Peyer's patch (tissue), 4 donors: ENCODE data around the gene HK3.

Source experiments
- POLR2A ChIP-seq, 2 donors: fragments of 450-650 bp; IDR thresholded peaks; one replicate each; pipeline ENCODE4 v1.5.1; 2017; ENCODE audit warnings: antibody characterized with exemption in 2 of 2, mild to moderate bottlenecking in 2 of 2, moderate library complexity in 2 of 2
- TF ChIP-seq, protein P1 (sequence below), 6 experiments: fragments of 450-650 bp in 4 of 6; fragments of 200-600 bp in 2 of 6; sonication (generic) in 1 of 6; IDR thresholded peaks; one replicate each; pipeline ENCODE4 v1.5.1; 2017 to 2019; ENCODE audit warnings: antibody characterized with exemption in 6 of 6, mild to moderate bottlenecking in 3 of 6, moderate library complexity in 1 of 6

DNA sequence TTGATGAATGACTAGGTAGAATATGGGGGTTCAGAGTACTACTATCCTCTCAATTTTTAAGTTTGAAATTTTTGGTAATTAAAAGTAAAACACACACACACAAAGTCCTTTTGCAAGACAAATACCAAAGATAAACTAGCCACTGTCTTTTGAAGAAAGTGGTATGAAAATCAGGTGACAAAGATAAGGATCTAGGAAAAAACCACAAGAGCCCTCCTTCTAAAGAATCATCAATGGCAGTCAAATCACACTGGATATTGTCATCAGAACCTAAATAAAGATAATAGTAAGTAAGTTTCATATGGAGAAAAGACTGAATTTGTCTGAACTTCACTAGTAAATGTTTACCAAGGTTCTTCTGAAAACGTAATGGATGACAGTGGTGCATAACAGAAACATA is 30.5 kb upstream of the HK3 start:
- TF ChIP-seq POLR2A (IDR thresholded peaks at IDR 0.05) = no peak
- TF ChIP-seq, protein P1, sequence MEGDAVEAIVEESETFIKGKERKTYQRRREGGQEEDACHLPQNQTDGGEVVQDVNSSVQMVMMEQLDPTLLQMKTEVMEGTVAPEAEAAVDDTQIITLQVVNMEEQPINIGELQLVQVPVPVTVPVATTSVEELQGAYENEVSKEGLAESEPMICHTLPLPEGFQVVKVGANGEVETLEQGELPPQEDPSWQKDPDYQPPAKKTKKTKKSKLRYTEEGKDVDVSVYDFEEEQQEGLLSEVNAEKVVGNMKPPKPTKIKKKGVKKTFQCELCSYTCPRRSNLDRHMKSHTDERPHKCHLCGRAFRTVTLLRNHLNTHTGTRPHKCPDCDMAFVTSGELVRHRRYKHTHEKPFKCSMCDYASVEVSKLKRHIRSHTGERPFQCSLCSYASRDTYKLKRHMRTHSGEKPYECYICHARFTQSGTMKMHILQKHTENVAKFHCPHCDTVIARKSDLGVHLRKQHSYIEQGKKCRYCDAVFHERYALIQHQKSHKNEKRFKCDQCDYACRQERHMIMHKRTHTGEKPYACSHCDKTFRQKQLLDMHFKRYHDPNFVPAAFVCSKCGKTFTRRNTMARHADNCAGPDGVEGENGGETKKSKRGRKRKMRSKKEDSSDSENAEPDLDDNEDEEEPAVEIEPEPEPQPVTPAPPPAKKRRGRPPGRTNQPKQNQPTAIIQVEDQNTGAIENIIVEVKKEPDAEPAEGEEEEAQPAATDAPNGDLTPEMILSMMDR (IDR thresholded peaks at IDR 0.05) = no peak
